ENCODE measurements around the gene TDRD3. TPM values are rescaled to one million over a fixed set of nuclear protein-coding genes. Genes with fewer than 3 reads are reported as not detected.

TDRD3 gene
- 10 to 100 TPM; 40.8 to 59.0 (median 51.5) TPM for total RNA-seq
- polyA plus RNA-seq, result 14.8 TPM
- long read RNA-seq, donor 1, partial matches to known transcripts, result 3 of 18 reads
- long read RNA-seq, donor 1, other reads (novel, unspliced or antisense), result 13 of 18 reads
- long read RNA-seq, donor 2, partial matches to known transcripts, result 4 of 11 reads
- long read RNA-seq, donor 2, other reads (novel, unspliced or antisense), result 6 of 11 reads
- long read RNA-seq, donor 3, partial matches to known transcripts, result 10 of 27 reads
- long read RNA-seq, donor 3, other reads (novel, unspliced or antisense), result 17 of 27 reads
- long read RNA-seq, donor 4, partial matches to known transcripts, result 3 of 9 reads
- long read RNA-seq, donor 4, other reads (novel, unspliced or antisense), result 6 of 9 reads

DNA sequence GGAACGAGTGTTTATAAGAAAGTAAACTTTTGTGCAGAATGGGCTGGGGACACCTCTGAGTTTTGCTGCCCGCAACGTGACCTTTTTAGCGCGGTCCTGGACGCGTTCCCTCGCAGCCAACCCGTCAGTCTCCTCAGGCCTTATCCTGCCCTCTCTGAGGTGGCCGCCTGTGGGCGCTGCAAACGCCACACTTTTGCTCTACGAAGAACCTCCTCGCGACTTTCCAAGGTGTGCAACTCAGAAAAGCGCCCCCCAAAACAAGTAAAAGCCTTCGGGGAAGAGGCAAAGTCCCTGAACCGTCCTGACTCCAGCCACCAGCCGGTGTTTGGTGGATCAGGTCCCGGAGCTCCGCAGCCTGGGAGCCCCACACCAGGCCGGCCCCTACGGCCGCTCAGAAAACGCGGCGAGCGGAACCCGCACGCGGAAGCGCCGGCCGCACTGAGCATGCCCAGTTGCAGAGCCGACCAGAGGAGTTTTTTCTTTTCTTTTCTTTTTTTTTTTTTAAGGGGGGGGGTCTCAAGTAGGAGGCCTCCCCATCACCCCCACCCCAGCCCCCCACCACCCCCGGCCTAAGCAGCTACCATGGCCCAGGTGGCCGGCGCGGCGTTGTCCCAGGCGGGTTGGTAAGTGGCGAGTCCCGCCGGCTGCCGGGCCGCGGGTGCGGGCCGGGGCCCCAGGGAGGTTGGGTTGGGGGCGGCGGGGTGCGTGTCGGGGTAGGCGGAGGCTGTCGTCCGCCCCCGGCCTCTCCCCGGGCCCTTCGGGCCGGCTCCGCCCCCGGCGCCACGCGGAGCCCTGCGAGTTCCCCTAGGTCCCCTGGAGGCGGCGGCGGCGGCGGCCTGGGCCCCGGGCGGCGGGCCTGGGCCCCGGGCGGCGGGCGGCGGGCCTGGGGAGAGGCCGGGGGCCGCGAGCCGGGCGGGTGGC, at the start of gene TDRD3:
Gene TDRD3, plus strand, starts transcription at position 438 of the 921 bp plus-strand sequence. Its CDS starts 145 bp downstream, at position 583.
- intact Hi-C loops (cut with DNase I), result no loop called here
- H3K9me3 ChIP-seq (ENCODE audit: control insufficient read depth, low read length), result no peaks in the 10 kb centered on the region
- peak within 1 kb of the TSS; percentile 93 for H3K4me3 ChIP-seq (ENCODE audit: low read length)
- peak within 1 kb of the TSS; percentile 97 for H3K27ac ChIP-seq (ENCODE audit: low read length)
- no peaks in the 10 kb centered on the region for H3K4me1 ChIP-seq (ENCODE audit: control insufficient read depth, insufficient read depth, low read length)
- no peaks in the 10 kb centered on the region for H3K27me3 ChIP-seq (ENCODE audit: control insufficient read depth, insufficient read depth)
- ATAC-seq, result peak; percentile 89 to 90
- WGBS, result under 1% methylated on average over 84 of the region's 84 CpGs
- DNase-seq, result peak; percentile 86 to 94 (median 93)

DNA sequence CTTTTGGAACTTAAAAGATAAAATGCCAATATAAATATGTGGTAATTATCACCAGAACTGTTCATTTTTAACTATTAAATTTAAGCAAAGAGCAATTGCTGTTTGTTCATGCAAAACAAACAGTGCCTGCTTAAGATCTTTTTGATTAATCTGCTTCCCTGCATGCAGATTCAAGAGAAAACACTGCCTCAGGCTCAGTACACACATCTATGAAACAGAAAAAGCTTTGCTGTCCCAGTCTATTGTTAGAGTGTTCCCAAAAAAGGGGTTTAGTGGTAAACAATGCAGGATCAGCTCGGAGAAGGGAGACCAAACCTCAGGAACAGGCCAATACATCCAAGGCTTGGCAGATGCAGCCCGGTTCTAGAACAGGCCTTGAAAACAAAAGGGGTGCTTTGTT, 49.3 kb upstream of the TDRD3 start:
- H3K4me1 ChIP-seq (ENCODE audit: control insufficient read depth, insufficient read depth, low read length), result no peaks in the 10 kb centered on the region
- H3K27ac ChIP-seq (ENCODE audit: low read length), result no peak overlapping the region
- no peaks in the 10 kb centered on the region for H3K9me3 ChIP-seq (ENCODE audit: control insufficient read depth, low read length)
- DNase-seq (no peak), ATAC-seq (no peak)
- H3K4me3 ChIP-seq (ENCODE audit: low read length), result no peak overlapping the region
- 67% methylated on average over 2 of the region's 2 CpGs for WGBS
- no peaks in the 10 kb centered on the region for H3K27me3 ChIP-seq (ENCODE audit: control insufficient read depth, insufficient read depth)
- intact Hi-C loops (cut with DNase I), result no loop called here

DNA sequence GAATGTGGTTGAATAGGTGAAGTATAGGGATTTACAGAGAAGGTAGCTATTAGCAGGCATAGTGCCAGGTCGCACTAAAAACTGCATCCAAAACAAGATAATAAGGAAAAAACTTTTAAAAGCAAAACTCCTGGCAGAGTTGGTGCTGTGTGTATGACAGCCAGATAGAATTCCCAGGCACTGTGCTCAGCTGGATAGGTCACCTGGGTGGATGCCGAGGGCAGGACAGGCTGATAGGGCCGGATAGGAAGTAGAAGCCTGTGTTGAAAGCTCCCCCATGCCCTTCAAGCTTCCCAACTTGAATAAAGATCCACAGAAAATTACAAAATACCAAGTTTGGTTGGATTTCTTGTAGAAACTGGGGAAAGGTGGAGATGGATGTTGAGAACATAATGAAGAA, 48.9 kb upstream of the TDRD3 start:
- no peak overlapping the region for H3K4me3 ChIP-seq (ENCODE audit: low read length)
- DNase-seq (peak in 1 of 3 donors; percentile 49), ATAC-seq (no peak)
- H3K4me1 ChIP-seq (ENCODE audit: control insufficient read depth, insufficient read depth, low read length), result no peaks in the 10 kb centered on the region
- H3K27ac ChIP-seq (ENCODE audit: low read length), result no peak overlapping the region
- no peaks in the 10 kb centered on the region for H3K27me3 ChIP-seq (ENCODE audit: control insufficient read depth, insufficient read depth)
- WGBS, result 64% methylated on average over 3 of the region's 3 CpGs
- intact Hi-C loops (cut with DNase I), result no loop called here
- H3K9me3 ChIP-seq (ENCODE audit: control insufficient read depth, low read length), result no peaks in the 10 kb centered on the region

DNA sequence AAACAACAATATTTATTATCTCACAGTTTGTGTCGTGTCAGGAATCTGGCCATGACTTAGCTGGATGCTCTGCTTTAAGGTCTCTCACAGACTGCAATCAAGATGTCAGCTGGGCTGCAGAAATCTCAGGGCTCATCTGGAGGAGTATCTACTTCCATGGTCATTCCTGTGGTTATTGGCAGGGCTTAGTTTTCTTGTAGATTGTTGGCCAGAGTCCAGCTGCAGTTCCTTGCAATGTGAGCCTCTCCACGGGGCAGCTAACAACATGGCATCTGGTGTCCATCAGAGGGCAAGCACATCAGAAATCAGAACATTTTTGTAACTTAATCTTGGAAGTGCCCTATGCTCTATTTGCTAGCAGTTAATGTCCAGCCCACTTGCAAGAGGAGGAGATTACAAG, 45.7 kb upstream of the TDRD3 start:
- Histone ChIP-seq H3K27ac (ENCODE audit: low read length) (no peak overlapping the region), H3K4me3 (ENCODE audit: low read length) (no peak overlapping the region), H3K4me1 (ENCODE audit: control insufficient read depth, insufficient read depth, low read length) (no peaks in the 10 kb centered on the region), H3K27me3 (ENCODE audit: control insufficient read depth, insufficient read depth) (no peaks in the 10 kb centered on the region), H3K9me3 (ENCODE audit: control insufficient read depth, low read length) (no peaks in the 10 kb centered on the region)
- intact Hi-C loops (cut with DNase I), result no loop called here
- 43% methylated on average over 2 of the region's 2 CpGs for WGBS
- no peak for ATAC-seq
- DNase-seq, result no peak

DNA sequence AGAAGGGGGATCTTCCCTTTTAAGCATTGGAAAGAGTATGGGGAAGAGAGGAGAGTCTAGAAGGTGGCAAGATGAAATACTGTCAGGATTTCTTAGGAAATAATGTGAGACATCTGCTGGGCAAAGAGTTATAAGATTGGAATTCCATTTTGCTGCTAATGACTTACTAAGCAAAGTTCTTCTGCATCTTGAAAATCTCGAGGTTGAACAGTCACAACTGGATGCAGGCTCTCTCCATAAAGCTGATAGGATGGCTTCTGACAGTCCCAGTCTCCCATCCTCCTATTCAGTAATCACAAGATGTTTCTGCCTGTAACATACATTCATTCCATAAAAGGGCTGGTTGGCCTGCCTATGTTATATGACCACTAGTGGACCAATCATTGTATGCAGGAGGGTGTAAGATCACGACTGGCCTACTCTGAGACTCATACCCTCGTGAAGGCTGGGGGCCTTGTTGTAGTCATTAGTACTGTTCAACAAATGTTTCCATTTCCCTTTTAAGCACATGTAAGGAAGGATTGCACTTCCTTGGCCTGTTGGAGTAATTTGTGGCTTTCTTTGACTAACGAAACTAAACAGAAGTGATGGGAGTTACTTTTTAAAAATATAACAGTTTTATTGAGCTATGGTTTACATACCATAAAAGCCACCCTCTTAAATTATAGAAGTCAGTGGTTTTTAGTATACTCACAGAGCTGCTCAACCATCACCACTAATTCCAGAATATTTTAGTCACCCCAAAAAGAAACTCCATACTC, 45.0 kb upstream of the TDRD3 start:
- H3K4me1 ChIP-seq (ENCODE audit: control insufficient read depth, insufficient read depth, low read length), result no peaks in the 10 kb centered on the region
- no peaks in the 10 kb centered on the region for H3K27me3 ChIP-seq (ENCODE audit: control insufficient read depth, insufficient read depth)

DNA sequence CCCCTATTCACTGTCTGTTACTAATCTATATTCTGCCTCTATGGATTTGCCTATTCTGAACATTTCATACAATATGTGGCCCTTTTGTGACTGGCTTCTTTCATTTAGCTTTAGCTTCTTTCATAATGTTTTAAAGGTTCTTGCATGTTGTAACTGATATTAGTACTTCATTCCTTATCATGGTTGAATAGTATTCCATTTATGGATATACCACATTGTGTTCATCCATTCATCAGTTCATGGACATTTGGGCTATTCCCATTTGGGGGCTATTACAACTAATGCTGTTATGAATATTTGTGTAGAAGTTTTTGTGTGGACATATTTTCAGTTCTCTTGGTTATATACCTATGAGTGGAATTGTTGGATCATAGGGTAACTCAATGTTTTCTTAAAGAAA, 44.4 kb upstream of the TDRD3 start:
- no peaks in the 10 kb centered on the region for H3K4me1 ChIP-seq (ENCODE audit: control insufficient read depth, insufficient read depth, low read length)
- H3K4me3 ChIP-seq (ENCODE audit: low read length), result no peak overlapping the region
- intact Hi-C loops (cut with DNase I), result no loop called here
- DNase-seq (no peak), ATAC-seq (no peak)
- H3K9me3 ChIP-seq (ENCODE audit: control insufficient read depth, low read length), result no peaks in the 10 kb centered on the region
- H3K27ac ChIP-seq (ENCODE audit: low read length), result no peak overlapping the region
- H3K27me3 ChIP-seq (ENCODE audit: control insufficient read depth, insufficient read depth), result no peaks in the 10 kb centered on the region

More for the DNA sequence above, 45.0 kb upstream of the TDRD3 start:
- H3K9me3 ChIP-seq (ENCODE audit: control insufficient read depth, low read length), result no peaks in the 10 kb centered on the region
- no peak for DNase-seq
- no peak overlapping the region for H3K4me3 ChIP-seq (ENCODE audit: low read length)
- no peak overlapping the region for H3K27ac ChIP-seq (ENCODE audit: low read length)
- intact Hi-C loops (cut with DNase I), result no loop called here
- ATAC-seq, result no peak
- WGBS, result 70% methylated on average over 4 of the region's 4 CpGs

DNA sequence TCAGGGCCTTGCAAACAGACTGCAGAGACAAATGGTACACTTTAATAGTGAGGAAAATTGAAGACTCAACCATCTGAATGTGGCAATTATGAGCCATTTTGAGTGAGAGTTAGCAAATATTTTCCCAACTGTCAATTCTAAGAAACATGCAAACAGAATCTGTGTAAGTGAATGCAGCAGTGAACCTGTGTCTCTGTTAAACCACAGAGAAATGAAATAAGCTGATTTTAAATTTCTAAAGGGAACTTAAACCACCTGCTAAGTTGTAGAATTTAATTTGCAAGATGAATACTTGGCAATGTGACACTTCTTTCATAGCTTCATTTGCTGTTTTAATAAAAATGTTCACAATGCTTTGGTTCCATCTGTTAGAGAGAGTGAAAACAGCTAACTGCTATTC, 42.0 kb upstream of the TDRD3 start:
- Histone ChIP-seq H3K27me3 (ENCODE audit: control insufficient read depth, insufficient read depth) (no peaks in the 10 kb centered on the region), H3K9me3 (ENCODE audit: control insufficient read depth, low read length) (no peaks in the 10 kb centered on the region), H3K4me1 (ENCODE audit: control insufficient read depth, insufficient read depth, low read length) (no peaks in the 10 kb centered on the region), H3K4me3 (ENCODE audit: low read length) (no peak overlapping the region), H3K27ac (ENCODE audit: low read length) (no peak overlapping the region)
- no peak for DNase-seq
- intact Hi-C loops (cut with DNase I), result no loop called here
- no peak for ATAC-seq

DNA sequence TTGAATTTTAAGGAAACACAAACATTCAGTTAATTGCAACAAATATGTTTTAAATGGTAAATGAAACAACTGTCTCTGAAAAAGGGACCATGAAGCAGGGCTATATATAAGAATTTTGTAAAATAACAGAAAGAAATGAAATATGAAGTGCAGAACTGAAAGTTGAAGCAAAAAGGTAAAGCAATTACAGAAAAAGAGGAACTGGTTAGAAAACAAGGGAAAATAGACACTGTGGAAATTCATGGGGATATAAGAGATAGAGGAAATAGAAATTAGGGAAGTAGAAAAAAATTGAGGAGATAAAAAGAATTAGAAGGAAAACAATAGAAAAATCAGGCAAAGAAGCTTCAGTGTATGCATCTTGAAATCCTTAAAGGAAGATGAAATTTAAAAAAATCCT, 40.0 kb upstream of the TDRD3 start:
- Histone ChIP-seq H3K4me3 (ENCODE audit: low read length) (no peak overlapping the region), H3K27ac (ENCODE audit: low read length) (no peak overlapping the region), H3K4me1 (ENCODE audit: control insufficient read depth, insufficient read depth, low read length) (no peaks in the 10 kb centered on the region), H3K9me3 (ENCODE audit: control insufficient read depth, low read length) (no peaks in the 10 kb centered on the region), H3K27me3 (ENCODE audit: control insufficient read depth, insufficient read depth) (no peaks in the 10 kb centered on the region)
- ATAC-seq (no peak), DNase-seq (no peak)
- intact Hi-C loops (cut with DNase I), result no loop called here

DNA sequence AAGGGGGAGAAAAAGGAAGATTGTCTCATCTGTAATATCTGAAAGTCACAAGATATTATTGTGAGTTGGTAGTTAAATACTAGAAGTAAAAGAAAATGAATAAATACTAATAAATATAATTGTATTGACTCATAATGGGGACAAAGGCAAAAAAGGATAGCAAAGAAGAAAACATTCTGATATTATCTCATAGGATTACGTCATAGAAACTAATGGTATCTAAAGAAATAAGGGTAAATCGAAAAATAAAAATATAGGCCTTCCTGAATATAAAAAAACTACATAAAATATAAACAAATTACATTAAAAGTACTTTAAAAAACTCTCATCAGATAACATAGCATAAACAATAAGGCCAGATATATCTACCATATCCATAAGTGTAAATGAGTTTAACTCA, 38.6 kb upstream of the TDRD3 start:
- DNase-seq (no peak), ATAC-seq (no peak)
- Histone ChIP-seq H3K4me1 (ENCODE audit: control insufficient read depth, insufficient read depth, low read length) (no peaks in the 10 kb centered on the region), H3K27ac (ENCODE audit: low read length) (no peak overlapping the region), H3K27me3 (ENCODE audit: control insufficient read depth, insufficient read depth) (no peaks in the 10 kb centered on the region), H3K4me3 (ENCODE audit: low read length) (no peak overlapping the region), H3K9me3 (ENCODE audit: control insufficient read depth, low read length) (no peaks in the 10 kb centered on the region)
- intact Hi-C loops (cut with DNase I), result no loop called here
- 85% methylated on average over 2 of the region's 2 CpGs for WGBS

DNA sequence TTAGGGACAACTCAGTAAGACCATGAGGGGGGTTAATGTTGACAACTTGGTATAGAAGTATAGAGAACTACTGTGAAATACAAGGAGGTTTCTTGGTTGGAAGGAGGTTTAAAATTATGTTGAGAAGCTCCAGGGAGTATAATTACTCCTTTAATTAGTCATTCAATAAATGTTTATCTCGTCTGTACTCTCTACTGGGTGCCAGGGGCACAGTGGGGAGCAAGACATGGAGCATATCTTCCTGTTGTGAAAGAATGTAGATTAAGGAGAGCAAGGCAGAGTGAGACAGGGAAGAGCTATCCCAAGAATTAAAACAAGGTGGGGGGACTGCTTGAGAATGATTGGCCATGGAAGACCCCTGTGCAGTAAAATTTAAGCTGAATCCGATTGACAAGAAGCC, 33.7 kb upstream of the TDRD3 start:
- intact Hi-C loops (cut with DNase I), result no loop called here
- DNase-seq (no peak), ATAC-seq (no peak)
- Histone ChIP-seq H3K4me3 (ENCODE audit: low read length) (no peak overlapping the region), H3K27ac (ENCODE audit: low read length) (no peak overlapping the region), H3K27me3 (ENCODE audit: control insufficient read depth, insufficient read depth) (no peaks in the 10 kb centered on the region), H3K9me3 (ENCODE audit: control insufficient read depth, low read length) (no peaks in the 10 kb centered on the region), H3K4me1 (ENCODE audit: control insufficient read depth, insufficient read depth, low read length) (no peaks in the 10 kb centered on the region)
- 56% methylated on average over 2 of the region's 2 CpGs for WGBS

DNA sequence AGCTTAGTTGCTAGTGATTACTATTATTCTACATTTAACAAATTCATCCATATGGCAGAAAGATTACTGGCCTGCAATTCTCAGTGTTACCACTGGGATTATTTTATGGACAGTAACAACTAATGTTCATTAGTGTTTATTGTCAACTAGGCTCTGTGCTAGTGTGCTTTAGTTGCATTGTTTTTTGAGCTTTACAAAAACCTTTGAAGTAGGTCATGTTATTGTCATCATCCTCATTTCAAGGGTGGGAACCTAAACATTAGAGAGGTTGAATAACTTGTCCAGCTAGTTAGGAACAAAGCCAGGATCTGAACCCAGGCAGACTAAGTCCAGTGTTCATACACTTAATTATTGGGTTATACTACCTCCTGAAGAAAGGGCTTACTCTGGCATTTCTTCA, 27.8 kb upstream of the TDRD3 start:
- intact Hi-C loops (cut with DNase I), result no loop called here
- ATAC-seq, result no peak
- Histone ChIP-seq H3K4me3 (ENCODE audit: low read length) (no peak overlapping the region), H3K4me1 (ENCODE audit: control insufficient read depth, insufficient read depth, low read length) (no peaks in the 10 kb centered on the region), H3K27ac (ENCODE audit: low read length) (no peak overlapping the region), H3K9me3 (ENCODE audit: control insufficient read depth, low read length) (no peaks in the 10 kb centered on the region), H3K27me3 (ENCODE audit: control insufficient read depth, insufficient read depth) (peaks cover 3% of the 10 kb centered on the region)
- no peak for DNase-seq
